PC-3 (cell line): Measurements from ENCODE around the gene GRIK5. TPM values are rescaled to one million over a fixed set of nuclear protein-coding genes. Genes with fewer than 3 reads are reported as not detected.
A peak's percentile ranks its signal among the peaks of the same experiment; 100 is the strongest.
"Not testable (repeated sequence)": the region's sequence is repeated elsewhere in the genome, so short reads cannot be mapped to it uniquely, and the experiment has no call there.

Experiments used
- ATAC-seq: fragments of 200-7000 bp; cut with Tn5 transposase; 2 replicates; pipeline ENCODE4 v1.9.1; 2020; ENCODE audit warnings: mild to moderate bottlenecking, moderate library complexity
- BruUV-seq: library from RNA; stranded (reverse); fragments of 400-500 nt; replicated peaks from 2 replicates; lab custom pipeline; 2021; lab: Mats Ljungman, UMichigan
- CTCF ChIA-PET: fragments of 300-600 bp; sonication (Branson Sonifier 250); formaldehyde crosslinking; loops from one replicate; lab custom pipeline; 2022; ENCODE audit warnings: antibody characterized with exemption; lab: Charles Lee
- POLR2A ChIA-PET: fragments of 300-600 bp; sonication (Branson Sonifier 250); formaldehyde crosslinking; loops from one replicate; lab custom pipeline; 2022; ENCODE audit warnings: antibody characterized with exemption; ENCODE audit not compliant: unreplicated experiment; lab: Charles Lee
- DNase-seq: peaks from one replicate; pipeline ENCODE4 v3.0.0-alpha.2; 2015
- H2AFZ ChIP-seq: fragments of 300-600 bp; sonication (generic); 2 replicates; pipeline ENCODE4 v1.6.0; 2016; ENCODE audit warnings: antibody characterized with exemption, low read length
- H3F3A ChIP-seq: fragments of 300-600 bp; sonication (generic); one replicate; pipeline ENCODE4 v1.6.0; 2017; ENCODE audit warnings: antibody characterized with exemption, low read length, control low read depth, mild to moderate bottlenecking; ENCODE audit not compliant: unreplicated experiment
- H3K27ac ChIP-seq: fragments of 300-600 bp; sonication (generic); 2 replicates; pipeline ENCODE4 v1.5.1; 2016; ENCODE audit warnings: mild to moderate bottlenecking, low read length
- H3K27me3 ChIP-seq: fragments of 300-600 bp; sonication (generic); 2 replicates; pipeline ENCODE4 v1.6.1; 2016; ENCODE audit warnings: low read length, mixed read lengths
- H3K36me3 ChIP-seq: fragments of 300-600 bp; sonication (generic); 2 replicates; pipeline ENCODE4 v1.6.1; 2016; ENCODE audit warnings: low read depth, mixed run types, low read length, mixed read lengths
- H3K4me1 ChIP-seq: fragments of 300-600 bp; sonication (generic); 2 replicates; pipeline ENCODE4 v1.5.1; 2016; ENCODE audit warnings: low read length; ENCODE audit not compliant: insufficient read depth
- H3K4me2 ChIP-seq: fragments of 300-600 bp; sonication (generic); 2 replicates; pipeline ENCODE4 v1.6.0; 2016; ENCODE audit warnings: low read length
- H3K4me3 ChIP-seq: fragments of 300-600 bp; sonication (generic); 2 replicates; pipeline ENCODE4 v1.5.1; 2016; ENCODE audit warnings: mild to moderate bottlenecking, low read length, mixed read lengths
- H3K79me2 ChIP-seq: fragments of 300-600 bp; sonication (generic); 2 replicates; pipeline ENCODE4 v1.6.1; 2017; ENCODE audit warnings: low read length, mixed read lengths
- H3K9ac ChIP-seq: fragments of 300-600 bp; sonication (generic); 2 replicates; pipeline ENCODE4 v1.6.0; 2016; ENCODE audit warnings: mild to moderate bottlenecking, low read length
- H3K9me2 ChIP-seq: fragments of 300-600 bp; sonication (generic); replicated peaks from 2 replicates; pipeline ENCODE4 v1.6.1; 2016; ENCODE audit warnings: mixed run types, low read length, mixed read lengths
- H3K9me3 ChIP-seq: fragments of 300-600 bp; sonication (generic); 2 replicates; pipeline ENCODE4 v1.6.1; 2016; ENCODE audit warnings: low read length, mixed read lengths
- H4K20me1 ChIP-seq: fragments of 300-600 bp; sonication (generic); 2 replicates; pipeline ENCODE4 v1.6.1; 2016; ENCODE audit warnings: low read length, mixed read lengths
- EZH2 ChIP-seq: fragments of 300-600 bp; sonication (generic); IDR thresholded peaks from one replicate; pipeline ENCODE4 v1.6.1; 2017; ENCODE audit warnings: antibody characterized with exemption, mild to moderate bottlenecking, low read length; ENCODE audit not compliant: unreplicated experiment
- EZH2phosphoT487 ChIP-seq: fragments of 300-600 bp; sonication (generic); IDR thresholded peaks from 2 replicates; pipeline ENCODE4 v1.6.1; 2018; ENCODE audit warnings: mild to moderate bottlenecking, antibody characterized with exemption, low read length, borderline replicate concordance
- intact Hi-C: fragments of 100-400 bp; cut with micrococcal nuclease; formaldehyde crosslinking; loops from 2 replicates; pipeline ENCODE4 v1.9.0; 2023
- total RNA-seq: library from RNA; depleted of rRNA; stranded (reverse); fragments of >200 nt; gene quantifications from 2 replicates; pipeline ENCODE4 v1.2.3, GENCODE V29; 2014
- TF ChIP-seq, protein P1 (sequence below): fragments of 300-600 bp; sonication (generic); conservative IDR thresholded peaks from 2 replicates; pipeline ENCODE4 v1.5.1; 2017; ENCODE audit warnings: antibody characterized with exemption, low read depth, mild to moderate bottlenecking, low read length

GRIK5 gene
- total RNA-seq, 1 experiment from 2014 or later: not detected

DNA sequence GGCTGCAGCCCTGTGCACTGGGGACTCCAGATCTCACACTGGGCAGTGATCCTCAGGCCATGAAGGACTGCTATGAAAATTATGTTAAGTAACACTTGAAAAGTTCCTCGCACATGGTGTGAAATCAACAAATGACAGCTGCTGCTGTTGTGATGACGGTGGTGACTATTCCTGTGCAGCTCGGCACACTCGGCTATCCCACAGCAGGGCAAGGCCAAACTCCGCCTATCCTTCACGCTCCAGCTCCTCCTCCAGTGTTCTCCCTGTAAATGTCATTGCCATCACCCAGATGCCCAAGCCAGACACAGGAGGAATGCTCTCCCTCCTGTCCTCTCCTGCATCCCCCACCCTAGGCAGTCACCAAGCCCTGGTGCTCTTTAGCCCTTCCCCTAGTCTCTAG is 31.3 kb downstream of the GRIK5 start:
- H3K79me2 ChIP-seq: no peaks in the 10 kb centered on the region
- no peaks in the 10 kb centered on the region for H3K36me3 ChIP-seq
- BruUV-seq: no TSS peak
- no peak overlapping the region for H3K4me2 ChIP-seq
- no peaks in the 10 kb centered on the region for H3K9me3 ChIP-seq
- no peak overlapping the region for H2AFZ ChIP-seq
- CTCF ChIA-PET: no interaction called here
- ATAC-seq (no peak), DNase-seq (no peak)
- no peak overlapping the region for H3K27ac ChIP-seq
- no peaks in the 10 kb centered on the region for H3K9me2 ChIP-seq
- H3F3A ChIP-seq: no peaks in the 10 kb centered on the region
- TF ChIP-seq, protein P1, sequence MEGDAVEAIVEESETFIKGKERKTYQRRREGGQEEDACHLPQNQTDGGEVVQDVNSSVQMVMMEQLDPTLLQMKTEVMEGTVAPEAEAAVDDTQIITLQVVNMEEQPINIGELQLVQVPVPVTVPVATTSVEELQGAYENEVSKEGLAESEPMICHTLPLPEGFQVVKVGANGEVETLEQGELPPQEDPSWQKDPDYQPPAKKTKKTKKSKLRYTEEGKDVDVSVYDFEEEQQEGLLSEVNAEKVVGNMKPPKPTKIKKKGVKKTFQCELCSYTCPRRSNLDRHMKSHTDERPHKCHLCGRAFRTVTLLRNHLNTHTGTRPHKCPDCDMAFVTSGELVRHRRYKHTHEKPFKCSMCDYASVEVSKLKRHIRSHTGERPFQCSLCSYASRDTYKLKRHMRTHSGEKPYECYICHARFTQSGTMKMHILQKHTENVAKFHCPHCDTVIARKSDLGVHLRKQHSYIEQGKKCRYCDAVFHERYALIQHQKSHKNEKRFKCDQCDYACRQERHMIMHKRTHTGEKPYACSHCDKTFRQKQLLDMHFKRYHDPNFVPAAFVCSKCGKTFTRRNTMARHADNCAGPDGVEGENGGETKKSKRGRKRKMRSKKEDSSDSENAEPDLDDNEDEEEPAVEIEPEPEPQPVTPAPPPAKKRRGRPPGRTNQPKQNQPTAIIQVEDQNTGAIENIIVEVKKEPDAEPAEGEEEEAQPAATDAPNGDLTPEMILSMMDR: no peak
- TF ChIP-seq EZH2phosphoT487 (no peak), EZH2 (no peak)
- H3K4me3 ChIP-seq: no peak overlapping the region
- H3K27me3 ChIP-seq: no peaks in the 10 kb centered on the region
- H3K9ac ChIP-seq: no peak overlapping the region
- intact Hi-C loops: no loop called here
- no peaks in the 10 kb centered on the region for H4K20me1 ChIP-seq
- H3K4me1 ChIP-seq: no peaks in the 10 kb centered on the region
- POLR2A ChIA-PET: no interaction called here

DNA sequence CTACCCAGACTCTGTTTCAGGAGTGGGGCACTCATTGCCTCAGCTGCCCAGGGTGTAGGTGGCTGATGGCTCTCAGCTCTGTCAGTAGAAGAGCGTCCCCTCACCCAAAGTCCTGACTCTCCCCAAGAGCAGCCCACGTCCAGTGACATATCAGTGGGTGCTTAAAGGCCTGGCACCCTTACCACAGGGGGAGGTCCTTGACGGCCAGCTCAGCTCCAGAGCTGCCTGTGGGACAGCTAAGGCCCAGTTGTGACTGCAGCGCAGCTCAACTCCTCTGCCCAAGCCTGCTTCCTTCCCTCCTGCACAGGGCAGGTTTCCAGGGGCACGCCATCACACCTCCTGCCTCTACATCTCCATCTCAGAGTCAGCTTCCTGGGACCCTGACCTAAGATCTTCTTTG is 32.4 kb downstream of the GRIK5 start:
- POLR2A ChIA-PET: no interaction called here
- ATAC-seq: no peak
- TF ChIP-seq EZH2 (no peak), EZH2phosphoT487 (no peak)
- TF ChIP-seq, protein P1: no peak

DNA sequence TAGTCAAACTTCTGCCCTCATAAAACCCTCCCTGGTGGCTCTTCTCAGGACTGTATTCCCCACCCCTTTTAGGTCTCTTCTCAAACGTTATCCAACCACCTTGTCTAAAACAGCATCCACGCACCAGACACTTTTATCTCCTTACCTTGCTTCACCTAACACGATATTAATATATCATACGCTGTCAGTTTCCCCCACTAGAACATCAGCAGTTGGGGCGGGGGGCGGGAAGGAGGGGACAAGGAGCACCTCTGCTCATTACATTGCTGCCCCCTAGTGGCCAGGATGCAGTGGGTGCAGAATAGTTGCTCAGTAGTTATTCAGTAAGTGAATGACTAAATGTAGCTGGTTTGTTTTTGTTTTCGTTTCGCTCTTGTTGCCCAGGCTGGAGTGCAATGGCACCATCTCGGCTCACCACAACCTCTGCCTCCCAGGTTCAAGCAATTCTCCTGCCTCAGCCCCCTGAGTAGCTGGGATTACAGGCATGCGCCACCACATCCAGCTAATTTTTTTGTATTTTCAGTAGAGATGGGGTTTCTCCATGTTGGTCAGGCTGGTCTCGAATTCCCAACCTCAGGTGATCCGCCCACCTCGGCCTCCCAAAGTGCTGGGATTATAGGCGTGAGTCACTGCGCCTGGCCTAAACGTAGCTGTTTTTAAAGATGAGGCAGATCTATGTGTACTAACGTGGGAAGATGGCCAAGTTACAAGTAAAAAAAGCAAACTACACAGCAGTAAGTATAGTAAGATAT is 35.2 kb downstream of the GRIK5 start:
- ATAC-seq (peak; percentile 76), DNase-seq (peak; percentile 75)
- H3K79me2 ChIP-seq, H3K9me2 ChIP-seq, H4K20me1 ChIP-seq, BruUV-seq, H3F3A ChIP-seq, H3K9me3 ChIP-seq, H3K9ac ChIP-seq, H3K27me3 ChIP-seq, H3K36me3 ChIP-seq: not testable (repeated sequence)
- Histone ChIP-seq H3K4me3 (peak overlapping the region; percentile 57; the same call in 1 of the 2 replicates), H3K4me1 (peaks cover 11% of the 10 kb centered on the region; the same call in 1 of the 2 replicates), H3K4me2 (peak overlapping the region; percentile 58), H3K27ac (peak overlapping the region; percentile 53), H2AFZ (peak overlapping the region; percentile 52; the same call in 1 of the 2 replicates)
- intact Hi-C loops: loop anchor here (2.0 kb wide), 1 partner anchor 76 kb away; the partner anchor contains the start of gene RABAC1
- TF ChIP-seq, protein P1: peak; percentile 74
- CTCF ChIA-PET: interaction anchor here (0.5 to 0.7 kb wide), 7 partner anchors 15 to 1479 kb away, joined by 3 to 6 read pairs (median 4); partner anchors contain the start of genes RABAC1 and ZNF574
- POLR2A ChIA-PET: interaction anchor here (0.6 kb wide), 1 partner anchor 16 kb away, joined by 19 read pairs; no protein-coding TSS in a partner anchor

More for the DNA sequence above, 32.4 kb downstream of the GRIK5 start:
- H3K9ac ChIP-seq: no peak overlapping the region
- no peak overlapping the region for H3K4me2 ChIP-seq
- H3K4me3 ChIP-seq: no peak overlapping the region
- H3K36me3 ChIP-seq: no peaks in the 10 kb centered on the region
- H3K79me2 ChIP-seq: no peaks in the 10 kb centered on the region
- H3K27me3 ChIP-seq: no peaks in the 10 kb centered on the region
- no TSS peak for BruUV-seq
- CTCF ChIA-PET: no interaction called here
- no peak for DNase-seq
- H3K4me1 ChIP-seq: peaks cover 3% of the 10 kb centered on the region; the same call in 1 of the 2 replicates
- no peaks in the 10 kb centered on the region for H3K9me2 ChIP-seq
- H3F3A ChIP-seq: no peaks in the 10 kb centered on the region
- no peaks in the 10 kb centered on the region for H3K9me3 ChIP-seq
- H2AFZ ChIP-seq: no peak overlapping the region
- H3K27ac ChIP-seq: no peak overlapping the region
- intact Hi-C loops: no loop called here
- H4K20me1 ChIP-seq: no peaks in the 10 kb centered on the region
